ENCODE data around the gene TFRC.

Gene TFRC

DNA sequence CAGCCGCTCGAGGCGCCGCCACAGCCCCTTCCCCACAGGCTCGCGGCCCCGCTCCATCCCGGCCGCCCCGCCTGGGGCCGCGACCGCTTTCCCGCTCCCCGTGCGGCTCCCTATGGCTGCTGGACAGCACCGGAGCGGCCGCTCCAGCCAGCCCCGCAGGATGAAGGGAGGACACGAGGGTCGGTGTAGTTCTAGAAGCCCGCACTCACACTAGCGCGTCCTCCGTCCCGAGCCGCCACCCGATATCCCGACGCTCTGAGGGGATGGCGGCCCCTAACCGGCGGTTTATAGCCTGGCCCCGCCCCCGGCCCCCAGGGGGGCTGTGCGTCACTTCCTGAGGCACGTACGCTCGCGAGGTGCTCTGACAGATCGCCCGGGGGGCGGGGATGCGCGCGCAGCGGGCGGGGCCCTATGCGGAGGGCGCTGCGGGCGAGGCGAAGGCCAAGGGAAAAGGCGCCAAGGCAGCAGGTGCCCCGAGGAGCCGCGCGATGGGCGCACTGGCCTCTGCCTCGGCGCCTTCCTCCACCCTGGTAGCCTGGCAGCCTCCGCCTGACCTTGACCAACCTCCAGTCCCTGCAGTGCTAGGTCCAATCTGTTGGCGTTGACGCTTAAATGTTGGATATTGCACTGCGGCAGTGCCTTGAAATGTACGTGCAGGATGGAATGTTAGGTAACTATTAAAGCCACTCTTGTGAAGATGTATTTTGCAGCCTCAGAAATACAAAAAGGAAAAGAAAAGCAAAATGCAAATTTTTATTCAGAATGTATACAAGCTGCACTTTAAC lies at the start of gene TFRC:
TFRC (minus strand) TSS at position 257 of the 785 bp plus-strand sequence. CDS start 4,991 bp downstream, outside the sequence.
- peak within 1 kb of the TSS; percentile 64 for H3K4me3 ChIP-seq (ENCODE audit: low read length)
- peak; percentile 92 for DNase-seq (ENCODE audit: low read depth)
- no peak for TF ChIP-seq CTCF (IDR thresholded peaks at IDR 0.05; ENCODE audit: insufficient read depth, low read depth, low read length, missing control alignments)

DNA sequence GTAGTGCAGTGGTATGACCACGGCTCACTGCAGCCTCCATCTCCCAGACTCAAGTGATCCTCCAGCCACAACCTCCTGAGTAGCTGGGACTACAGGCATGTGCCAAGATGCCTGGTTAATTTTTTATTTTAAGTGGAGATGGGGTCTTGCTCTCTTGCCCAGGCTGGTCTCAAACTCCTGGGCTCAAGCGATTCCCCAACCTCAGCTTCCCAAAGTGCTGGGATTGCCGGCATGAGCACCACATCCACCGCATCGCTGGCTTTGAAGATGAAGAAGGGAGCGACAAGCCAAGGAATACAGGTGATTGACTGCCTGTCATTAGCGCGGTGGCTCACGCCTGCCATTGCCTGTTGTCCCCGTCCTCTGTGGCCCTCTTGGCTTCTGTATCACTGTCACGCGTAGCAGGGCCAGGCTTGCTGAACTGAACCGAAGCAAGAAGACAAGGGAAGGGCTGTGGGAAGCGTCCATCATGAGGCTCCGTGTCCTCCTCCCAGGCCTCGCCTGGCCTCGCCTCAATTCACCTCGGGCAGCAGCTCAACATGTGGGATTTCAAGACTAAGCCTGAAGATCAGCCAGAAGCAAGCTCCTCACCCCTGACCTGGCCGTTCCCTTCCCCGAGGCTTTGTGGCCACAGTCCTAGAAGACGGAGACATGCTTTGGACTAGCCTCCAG lies 46.4 kb upstream of the TFRC start:
- no peak for TF ChIP-seq CTCF (IDR thresholded peaks at IDR 0.05; ENCODE audit: insufficient read depth, low read depth, low read length, missing control alignments)
- no peak for DNase-seq (ENCODE audit: low read depth)
- H3K4me3 ChIP-seq (ENCODE audit: low read length): no peak overlapping the region

DNA sequence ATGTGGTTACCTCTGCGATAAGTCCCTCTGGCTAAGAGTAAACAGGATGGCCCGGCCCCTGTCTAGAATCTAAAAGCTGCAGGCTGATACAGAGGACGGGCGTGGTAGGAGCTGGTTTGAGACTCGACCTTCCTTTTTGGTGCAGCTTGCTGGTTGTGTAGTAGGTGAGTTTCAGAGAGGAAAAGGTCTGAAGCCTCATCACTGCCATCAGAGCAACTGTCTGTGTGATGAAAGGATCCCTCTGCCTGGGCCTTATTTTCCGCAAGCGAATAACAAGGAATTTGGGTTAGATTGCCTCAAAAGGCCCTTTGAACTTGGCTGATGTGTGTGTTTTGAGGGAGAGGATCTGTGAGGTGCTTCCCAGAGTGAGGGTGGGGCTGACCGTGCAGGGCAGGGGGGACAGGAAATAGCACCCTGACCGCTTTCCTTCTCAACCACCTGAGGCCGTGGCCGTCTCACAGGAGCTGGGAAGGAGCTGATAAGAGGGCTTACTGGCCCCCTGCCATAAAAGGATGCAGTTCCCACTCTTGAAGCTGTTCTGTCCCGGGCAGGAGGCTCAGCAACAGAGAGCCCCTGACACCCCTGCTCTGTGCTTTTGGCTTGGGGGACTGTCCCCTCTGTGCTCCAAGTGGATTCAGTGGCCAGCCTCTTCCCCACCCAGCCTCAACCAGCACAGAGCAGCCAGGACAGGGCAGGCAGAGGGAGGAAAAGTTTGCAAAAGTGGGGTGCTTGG lies 45.6 kb upstream of the TFRC start:
- no peak overlapping the region for H3K4me3 ChIP-seq (ENCODE audit: low read length)
- no peak for TF ChIP-seq CTCF (IDR thresholded peaks at IDR 0.05; ENCODE audit: insufficient read depth, low read depth, low read length, missing control alignments)
- DNase-seq (ENCODE audit: low read depth): peak; percentile 26

DNA sequence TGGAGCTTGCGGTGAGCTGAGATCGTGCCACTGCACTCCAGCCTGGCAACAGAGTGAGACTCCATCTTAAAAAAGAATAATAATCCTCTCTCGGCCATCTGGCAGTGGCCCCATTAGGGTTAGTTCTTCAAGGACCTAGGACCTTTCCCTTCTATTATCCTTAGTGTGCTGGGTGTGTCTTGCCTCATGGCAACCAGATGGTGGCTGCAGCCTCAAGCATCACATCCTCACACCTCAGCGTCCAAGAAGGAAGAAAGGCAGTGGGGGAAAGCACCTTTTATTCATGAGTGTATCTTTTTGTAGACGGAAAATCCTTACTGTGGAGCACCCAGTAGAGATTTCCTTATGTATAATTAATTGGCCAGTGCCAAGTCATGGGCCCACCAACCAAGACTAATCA lies 42.7 kb upstream of the TFRC start:
- no peak overlapping the region for H3K4me3 ChIP-seq (ENCODE audit: low read length)
- no peak for TF ChIP-seq CTCF (IDR thresholded peaks at IDR 0.05; ENCODE audit: insufficient read depth, low read depth, low read length, missing control alignments)
- DNase-seq (ENCODE audit: low read depth): no peak

DNA sequence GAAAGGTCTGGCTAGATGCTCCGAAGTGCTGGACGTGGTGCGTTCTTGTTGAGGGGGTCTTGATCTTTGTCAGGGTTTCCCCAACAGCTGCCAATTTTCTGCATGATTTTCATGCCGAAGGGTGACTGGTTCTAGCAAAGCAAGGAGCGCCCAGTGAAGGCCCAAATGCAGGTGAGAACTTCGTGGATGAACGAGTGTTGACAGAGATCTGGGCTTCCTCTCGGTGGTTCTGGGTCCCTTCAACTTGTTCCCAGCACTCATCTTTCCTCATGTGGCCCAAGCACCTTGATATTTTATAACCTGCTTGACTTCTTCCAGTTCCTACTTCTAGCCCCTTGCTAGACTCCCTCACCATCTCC lies 40.8 kb upstream of the TFRC start:
- no peak for TF ChIP-seq CTCF (IDR thresholded peaks at IDR 0.05; ENCODE audit: insufficient read depth, low read depth, low read length, missing control alignments)
- no peak overlapping the region for H3K4me3 ChIP-seq (ENCODE audit: low read length)
- DNase-seq (ENCODE audit: low read depth): no peak

DNA sequence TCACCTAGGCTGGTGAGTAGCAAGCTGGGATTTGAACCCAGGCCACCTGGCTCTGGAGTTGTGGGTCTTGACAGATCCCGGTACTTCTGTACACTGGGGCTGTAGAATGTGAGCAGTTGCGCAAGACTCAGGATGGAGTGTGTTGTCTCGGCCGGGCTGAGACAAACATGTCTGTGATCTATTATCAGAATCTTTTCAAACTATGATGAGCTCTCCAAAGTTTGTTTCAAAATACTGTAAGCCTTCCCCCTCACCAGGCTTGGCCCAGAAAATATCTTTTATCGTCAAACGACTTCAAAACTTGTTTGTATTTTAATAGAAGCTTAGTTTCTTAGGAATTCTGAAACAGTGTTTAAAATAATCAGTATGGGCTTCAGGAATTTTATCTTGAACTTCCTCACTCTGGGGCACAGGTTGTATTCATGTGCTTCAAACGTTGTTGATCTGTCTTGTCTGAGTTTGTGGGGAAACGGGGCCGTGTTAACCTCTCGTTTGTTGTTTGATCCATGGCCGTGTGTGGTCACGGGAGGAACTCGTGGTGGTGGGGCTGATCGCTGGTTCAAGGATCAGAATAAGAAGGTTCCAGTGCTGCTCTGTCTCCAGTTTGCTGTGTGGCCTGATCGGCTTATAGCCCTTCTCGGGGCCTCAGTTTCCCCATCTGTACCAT lies 40.3 kb upstream of the TFRC start:
- TF ChIP-seq CTCF (IDR thresholded peaks at IDR 0.05; ENCODE audit: insufficient read depth, low read depth, low read length, missing control alignments): no peak
- peak; percentile 24 for DNase-seq (ENCODE audit: low read depth)
- no peak overlapping the region for H3K4me3 ChIP-seq (ENCODE audit: low read length)

Measured in epithelial cell of esophagus (primary cell).